MG63 (cell line): ENCODE results near the gene TRDN. TPM values are rescaled to one million over a fixed set of nuclear protein-coding genes. Genes with fewer than 3 reads are reported as not detected.

Source experiments
- total RNA-seq: library from RNA; depleted of rRNA; stranded (reverse); fragments of >200 nt; shearing (Covaris generic); gene quantifications from 2 replicates; pipeline ENCODE4 v1.2.3, GENCODE V29; 2014; ENCODE audit warnings: low replicate concordance; rRNA removed

Gene TRDN
- total RNA-seq, 1 experiment from 2014 or later = not detected

Other genes with a start within 250 kb of the TRDN start
- not detected in 2 replicates for gene NKAIN2, start 166.9 kb upstream of the TRDN start, total RNA-seq